Measurements from ENCODE around the gene ADARB2. TPM values are rescaled to one million over a fixed set of nuclear protein-coding genes. Genes with fewer than 3 reads are reported as not detected.
"Not testable (repeated sequence)": the region's sequence is repeated elsewhere in the genome, so short reads cannot be mapped to it uniquely, and the experiment has no call there.

ADARB2 gene
- total and polyA plus RNA-seq, 2 experiments from 2014 or later = 0.13 to 0.48 TPM

DNA sequence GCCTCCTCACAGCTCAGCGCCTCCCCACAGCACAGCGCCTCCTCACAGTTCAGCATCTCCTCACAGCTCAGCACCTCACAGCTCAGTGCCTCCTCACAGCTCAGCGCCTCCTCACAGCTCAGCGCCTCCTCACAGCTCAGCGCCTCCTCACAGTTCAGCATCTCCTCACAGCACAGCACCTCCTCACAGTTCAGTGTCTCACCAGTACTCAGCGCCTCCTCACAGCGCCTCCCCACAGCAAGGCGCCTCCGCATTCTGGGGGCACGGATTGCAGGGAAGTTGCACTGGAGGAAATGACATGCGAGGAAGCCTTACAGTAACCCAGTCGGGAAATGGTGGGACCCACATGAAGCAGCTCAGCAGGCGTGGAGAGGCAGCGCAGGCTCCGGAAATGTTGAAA lies 409.6 kb downstream of the ADARB2 start:
- WGBS (ENCODE audit: low lambda C conversion rate, missing lambda C conversion rate) = 91% methylated on average over 15 of the region's 15 CpGs
- no peak overlapping the region for H2AFZ ChIP-seq
- no peak overlapping the region for H3K4me3 ChIP-seq
- no peak overlapping the region for H3K27ac ChIP-seq
- no peaks in the 10 kb centered on the region for H3K9me2 ChIP-seq (replicated peaks; ENCODE audit: insufficient read depth)
- H3K27me3 ChIP-seq = peaks cover under 1% of the 10 kb centered on the region
- no peaks in the 10 kb centered on the region for H4K20me1 ChIP-seq (ENCODE audit: insufficient read depth, poor library complexity, severe bottlenecking)
- no peaks in the 10 kb centered on the region for H3K9me3 ChIP-seq (ENCODE audit: low read depth)
- H3K4me1 ChIP-seq (ENCODE audit: insufficient read depth) = no peaks in the 10 kb centered on the region
- H3K79me2 ChIP-seq = no peaks in the 10 kb centered on the region
- TF ChIP-seq EZH2phosphoT487 (IDR thresholded peaks at IDR 0.05; ENCODE audit: low read depth, severe bottlenecking, unreplicated experiment) (no peak), EZH2 (IDR thresholded peaks at IDR 0.05; ENCODE audit: borderline replicate concordance) (no peak)
- TF ChIP-seq, protein P1, sequence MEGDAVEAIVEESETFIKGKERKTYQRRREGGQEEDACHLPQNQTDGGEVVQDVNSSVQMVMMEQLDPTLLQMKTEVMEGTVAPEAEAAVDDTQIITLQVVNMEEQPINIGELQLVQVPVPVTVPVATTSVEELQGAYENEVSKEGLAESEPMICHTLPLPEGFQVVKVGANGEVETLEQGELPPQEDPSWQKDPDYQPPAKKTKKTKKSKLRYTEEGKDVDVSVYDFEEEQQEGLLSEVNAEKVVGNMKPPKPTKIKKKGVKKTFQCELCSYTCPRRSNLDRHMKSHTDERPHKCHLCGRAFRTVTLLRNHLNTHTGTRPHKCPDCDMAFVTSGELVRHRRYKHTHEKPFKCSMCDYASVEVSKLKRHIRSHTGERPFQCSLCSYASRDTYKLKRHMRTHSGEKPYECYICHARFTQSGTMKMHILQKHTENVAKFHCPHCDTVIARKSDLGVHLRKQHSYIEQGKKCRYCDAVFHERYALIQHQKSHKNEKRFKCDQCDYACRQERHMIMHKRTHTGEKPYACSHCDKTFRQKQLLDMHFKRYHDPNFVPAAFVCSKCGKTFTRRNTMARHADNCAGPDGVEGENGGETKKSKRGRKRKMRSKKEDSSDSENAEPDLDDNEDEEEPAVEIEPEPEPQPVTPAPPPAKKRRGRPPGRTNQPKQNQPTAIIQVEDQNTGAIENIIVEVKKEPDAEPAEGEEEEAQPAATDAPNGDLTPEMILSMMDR (IDR thresholded peaks at IDR 0.05; ENCODE audit: poor library complexity) = no peak
- H3K36me3 ChIP-seq (replicated peaks; ENCODE audit: insufficient read depth, low read depth) = no peaks in the 10 kb centered on the region
- no peak for DNase-seq (ENCODE audit: low spot score)
- H3K4me2 ChIP-seq = no peak overlapping the region

DNA sequence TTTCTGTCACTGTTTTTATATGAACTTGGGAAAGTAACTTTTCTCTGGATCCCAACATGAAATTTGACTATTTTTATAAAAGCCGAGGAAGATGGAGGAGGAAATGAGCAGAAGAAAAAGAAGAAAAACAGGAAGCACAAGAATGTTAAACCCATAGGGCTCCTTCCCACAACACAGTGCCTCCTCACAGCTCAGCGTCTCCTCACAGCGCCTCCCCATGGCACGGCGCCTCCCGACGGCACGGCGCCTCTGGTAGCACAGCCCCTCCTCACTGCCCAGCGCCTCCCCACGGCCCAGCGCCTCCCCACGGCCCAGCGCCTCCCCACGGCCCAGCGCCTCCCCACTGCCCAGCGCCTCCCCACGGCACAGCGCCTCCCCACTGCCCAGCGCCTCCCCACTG lies 410.8 kb downstream of the ADARB2 start:
- not testable (repeated sequence) for H3K9me3 ChIP-seq (ENCODE audit: low read depth); H3K4me1 ChIP-seq (ENCODE audit: insufficient read depth); H3K4me3 ChIP-seq; H4K20me1 ChIP-seq (ENCODE audit: insufficient read depth, poor library complexity, severe bottlenecking); DNase-seq (ENCODE audit: low spot score); H3K27ac ChIP-seq; H3K4me2 ChIP-seq; H2AFZ ChIP-seq; H3K79me2 ChIP-seq; H3K9me2 ChIP-seq (replicated peaks; ENCODE audit: insufficient read depth); H3K36me3 ChIP-seq (replicated peaks; ENCODE audit: insufficient read depth, low read depth)
- 88% methylated on average over 1 of the region's 20 CpGs for WGBS (ENCODE audit: low lambda C conversion rate, missing lambda C conversion rate)
- H3K27me3 ChIP-seq = peaks cover 10% of the 10 kb centered on the region

DNA sequence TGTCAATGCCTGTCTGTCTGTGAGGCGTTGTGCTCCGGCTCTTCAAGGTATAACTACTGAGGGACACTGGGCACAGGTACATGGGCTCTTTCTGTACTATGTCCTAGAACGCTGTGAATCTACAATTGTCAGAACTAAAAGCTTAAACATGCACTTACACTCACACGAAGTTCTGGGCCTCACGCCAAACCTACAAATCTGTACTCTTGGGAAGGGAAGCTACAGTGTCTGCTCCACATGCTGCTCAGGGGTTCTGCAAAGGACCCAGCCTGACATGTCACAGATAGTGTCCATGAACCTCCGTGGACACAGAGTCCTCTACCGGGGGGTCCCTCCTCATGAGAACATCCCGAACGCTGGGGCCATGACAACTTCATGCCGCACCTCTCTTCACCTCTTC lies 412.4 kb downstream of the ADARB2 start:
- H3K27ac ChIP-seq = no peak overlapping the region
- no peaks in the 10 kb centered on the region for H3K79me2 ChIP-seq
- H3K4me2 ChIP-seq = no peak overlapping the region
- no peak overlapping the region for H3K4me3 ChIP-seq
- TF ChIP-seq EZH2phosphoT487 (IDR thresholded peaks at IDR 0.05; ENCODE audit: low read depth, severe bottlenecking, unreplicated experiment) (no peak), EZH2 (IDR thresholded peaks at IDR 0.05; ENCODE audit: borderline replicate concordance) (no peak)
- TF ChIP-seq, protein P1 (IDR thresholded peaks at IDR 0.05; ENCODE audit: poor library complexity) = no peak
- H3K9me2 ChIP-seq (replicated peaks; ENCODE audit: insufficient read depth) = no peaks in the 10 kb centered on the region
- peaks cover 10% of the 10 kb centered on the region for H3K27me3 ChIP-seq
- no peaks in the 10 kb centered on the region for H3K4me1 ChIP-seq (ENCODE audit: insufficient read depth)
- H3K9me3 ChIP-seq (ENCODE audit: low read depth) = no peaks in the 10 kb centered on the region
- no peaks in the 10 kb centered on the region for H3K36me3 ChIP-seq (replicated peaks; ENCODE audit: insufficient read depth, low read depth)
- 88% methylated on average over 10 of the region's 10 CpGs for WGBS (ENCODE audit: low lambda C conversion rate, missing lambda C conversion rate)
- H4K20me1 ChIP-seq (ENCODE audit: insufficient read depth, poor library complexity, severe bottlenecking) = no peaks in the 10 kb centered on the region
- DNase-seq (ENCODE audit: low spot score) = no peak
- no peak overlapping the region for H2AFZ ChIP-seq

DNA sequence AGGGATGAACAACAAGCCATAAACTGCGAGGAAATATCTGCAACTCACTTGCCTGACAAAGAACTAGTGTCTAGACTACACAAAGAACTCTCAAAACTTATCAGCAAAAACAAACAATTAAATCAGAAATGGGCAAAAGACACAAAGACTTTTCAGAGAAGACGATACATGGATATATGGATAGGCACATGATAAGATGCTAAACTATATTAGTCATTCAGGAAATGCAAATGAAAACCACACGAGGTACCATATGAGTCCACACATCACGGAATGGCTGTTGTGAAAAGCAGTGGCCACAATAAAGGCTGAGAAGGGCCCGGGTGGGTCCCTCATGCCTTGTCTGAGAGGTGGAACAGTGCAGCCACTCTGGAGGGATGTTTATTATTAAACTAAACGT lies 413.4 kb downstream of the ADARB2 start:
- Histone ChIP-seq H4K20me1 (ENCODE audit: insufficient read depth, poor library complexity, severe bottlenecking) (no peaks in the 10 kb centered on the region), H3K4me2 (no peak overlapping the region), H3K9me3 (ENCODE audit: low read depth) (no peaks in the 10 kb centered on the region), H3K9me2 (replicated peaks; ENCODE audit: insufficient read depth) (no peaks in the 10 kb centered on the region), H3K36me3 (replicated peaks; ENCODE audit: insufficient read depth, low read depth) (no peaks in the 10 kb centered on the region), H2AFZ (no peak overlapping the region), H3K27me3 (peaks cover 10% of the 10 kb centered on the region), H3K4me1 (ENCODE audit: insufficient read depth) (no peaks in the 10 kb centered on the region), H3K79me2 (no peaks in the 10 kb centered on the region), H3K4me3 (no peak overlapping the region), H3K27ac (no peak overlapping the region)
- TF ChIP-seq EZH2 (IDR thresholded peaks at IDR 0.05; ENCODE audit: borderline replicate concordance) (no peak), EZH2phosphoT487 (IDR thresholded peaks at IDR 0.05; ENCODE audit: low read depth, severe bottlenecking, unreplicated experiment) (no peak)
- TF ChIP-seq, protein P1 (IDR thresholded peaks at IDR 0.05; ENCODE audit: poor library complexity) = no peak
- WGBS (ENCODE audit: low lambda C conversion rate, missing lambda C conversion rate) = 60% methylated on average over 6 of the region's 6 CpGs
- no peak for DNase-seq (ENCODE audit: low spot score)

All from hepatocyte (in vitro differentiated cells).